NCI-H2029 treated with DMSO at 0.1 percent for 48 hours (cell line): Measurements from ENCODE around the gene BARHL2.

ENCODE experiments used
- DNase-seq: peaks from one replicate; lab custom pipeline; 2025; lab: John Stamatoyannopoulos, UW

BARHL2 gene

GRCh38 chr1:90710579-90711536, 6.2 kb downstream of the BARHL2 start:
- no peak for DNase-seq

- no peak for DNase-seq
Observed at GRCh38 chr1:90709535-90709934, 7.6 kb downstream of the BARHL2 start.

GRCh38 chr1:90708826-90709225, 8.3 kb downstream of the BARHL2 start:
- no peak for DNase-seq

GRCh38 chr1:90708236-90708786, 8.8 kb downstream of the BARHL2 start:
- no peak for DNase-seq

GRCh38 chr1:90707363-90707710, 9.8 kb downstream of the BARHL2 start:
- DNase-seq: no peak

- DNase-seq: no peak
Observed at GRCh38 chr1:90706437-90707362, 10.4 kb downstream of the BARHL2 start.

- DNase-seq: no peak
Observed at GRCh38 chr1:90705956-90706355, 11.1 kb downstream of the BARHL2 start.

- no peak for DNase-seq
Observed at GRCh38 chr1:90704817-90705216, 12.3 kb downstream of the BARHL2 start.

GRCh38 chr1:90694846-90695245, 22.3 kb downstream of the BARHL2 start:
- DNase-seq: no peak

GRCh38 chr1:90687747-90688146, 29.4 kb downstream of the BARHL2 start:
- DNase-seq: no peak

GRCh38 chr1:90675161-90675847, 41.8 kb downstream of the BARHL2 start:
- DNase-seq: no peak

- DNase-seq: no peak
Observed at GRCh38 chr1:90671741-90672140, 45.4 kb downstream of the BARHL2 start.

GRCh38 chr1:90671251-90671650, 45.9 kb downstream of the BARHL2 start:
- DNase-seq: no peak
